Ectodermal cell (in vitro differentiated cells): Measurements from ENCODE around the gene PLCG2.
"Not testable (repeated sequence)": the region's sequence is repeated elsewhere in the genome, so short reads cannot be mapped to it uniquely, and the experiment has no call there.

Experiments used
- H3K27ac ChIP-seq: 2 replicates; pipeline ENCODE4 v1.7.0; 2013; ENCODE audit warnings: mild to moderate bottlenecking, low read depth, low read length; ENCODE audit not compliant: insufficient read depth, poor library complexity, severe bottlenecking
- H3K27me3 ChIP-seq: 2 replicates; pipeline ENCODE4 v1.7.0; 2013; ENCODE audit warnings: mild to moderate bottlenecking, low read length; ENCODE audit not compliant: insufficient read depth, control insufficient read depth, poor library complexity, severe bottlenecking
- H3K36me3 ChIP-seq: one replicate; pipeline ENCODE4 v1.7.0; 2013; ENCODE audit warnings: low read length; ENCODE audit not compliant: control insufficient read depth, insufficient read depth
- H3K4me1 ChIP-seq: one replicate; pipeline ENCODE4 v1.7.0; 2013; ENCODE audit warnings: low read length; ENCODE audit not compliant: control insufficient read depth, insufficient read depth
- H3K4me3 ChIP-seq: 2 replicates; pipeline ENCODE4 v1.7.0; 2013; ENCODE audit warnings: low read depth, low read length, control low read depth; ENCODE audit not compliant: insufficient read depth
- H3K9me3 ChIP-seq: 2 replicates; pipeline ENCODE4 v1.7.0; 2013; ENCODE audit warnings: mild to moderate bottlenecking, low read length, moderate library complexity; ENCODE audit not compliant: control insufficient read depth
- WGBS, 2 experiments: methylation state at CpG; one replicate each; pipeline ENCODE4 v1.1.7; 2013; ENCODE audit warnings: missing lambda C conversion rate in 2 of 2; 5-methylcytosine and 5-hydroxymethylcytosine counted together

The PLCG2 gene

DNA sequence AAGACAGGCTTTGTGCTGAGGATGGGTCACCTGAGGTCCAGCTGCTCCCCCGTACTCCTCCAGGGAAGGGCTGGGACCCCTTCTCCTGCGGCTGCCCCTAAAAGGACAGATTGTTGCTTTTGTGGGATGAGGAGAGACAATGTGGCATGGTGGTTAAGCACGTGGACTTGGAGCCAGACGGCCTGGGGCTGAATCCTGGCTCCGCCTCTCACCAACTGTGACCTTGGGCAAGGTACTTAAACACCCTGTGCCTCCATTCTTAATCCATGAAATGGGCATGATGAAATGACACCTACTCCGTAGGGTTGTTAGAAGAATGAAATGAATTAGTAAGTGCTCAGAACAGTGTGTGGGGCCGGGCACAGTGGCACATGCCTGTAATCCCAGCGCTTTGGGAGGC is 39.6 kb upstream of the PLCG2 start:
- Histone ChIP-seq H3K4me3 (no peak overlapping the region), H3K27ac (no peak overlapping the region), H3K4me1 (no peaks in the 10 kb centered on the region), H3K9me3 (no peaks in the 10 kb centered on the region), H3K36me3 (no peaks in the 10 kb centered on the region), H3K27me3 (peaks cover 4% of the 10 kb centered on the region)
- WGBS, 2 experiments = 92 to 93% methylated on average over 8 of the region's 8 CpGs

- Histone ChIP-seq H3K9me3 (no peaks in the 10 kb centered on the region), H3K4me3 (no peak overlapping the region), H3K4me1 (no peaks in the 10 kb centered on the region), H3K27me3 (peaks cover 4% of the 10 kb centered on the region), H3K27ac (no peak overlapping the region), H3K36me3 (no peaks in the 10 kb centered on the region)
- 77 to 85% methylated on average over 8 of the region's 8 CpGs for WGBS, 2 experiments
These were observed 38.9 kb upstream of the PLCG2 start for GRCh38 chr16:81740169-81740568.

GRCh38 chr16:81741430-81741770 is 37.7 kb upstream of the PLCG2 start:
- H3K4me3 ChIP-seq, H3K27me3 ChIP-seq, H3K36me3 ChIP-seq, H3K4me1 ChIP-seq, H3K27ac ChIP-seq, H3K9me3 ChIP-seq: not testable (repeated sequence)
- 85 to 92% methylated on average over 5 of the region's 6 CpGs for WGBS, 2 experiments

DNA sequence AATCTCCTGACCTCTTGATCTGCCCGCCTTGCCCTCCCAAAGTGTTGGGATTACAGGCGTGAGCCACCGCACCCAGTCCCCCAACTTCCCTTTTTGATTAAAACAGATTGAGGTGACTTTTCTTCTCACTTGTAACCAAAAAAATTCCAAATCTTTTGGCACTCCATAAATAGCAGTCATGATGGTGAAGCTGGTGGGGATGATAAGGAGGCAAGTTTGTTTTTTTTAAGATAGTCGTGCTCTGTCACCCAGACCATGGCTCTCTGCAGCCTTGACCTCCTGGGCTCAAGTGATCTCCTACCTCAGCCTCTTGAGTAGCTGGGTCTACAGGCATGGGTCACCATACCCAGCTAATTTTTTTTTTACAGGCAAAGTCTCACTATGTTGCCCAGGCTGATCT is 34.7 kb upstream of the PLCG2 start:
- Histone ChIP-seq H3K36me3 (no peaks in the 10 kb centered on the region), H3K4me1 (no peaks in the 10 kb centered on the region), H3K9me3 (no peaks in the 10 kb centered on the region), H3K27me3 (peaks cover 4% of the 10 kb centered on the region), H3K27ac (no peak overlapping the region), H3K4me3 (no peak overlapping the region)
- WGBS, 2 experiments = 84 to 89% methylated on average over 4 of the region's 4 CpGs

DNA sequence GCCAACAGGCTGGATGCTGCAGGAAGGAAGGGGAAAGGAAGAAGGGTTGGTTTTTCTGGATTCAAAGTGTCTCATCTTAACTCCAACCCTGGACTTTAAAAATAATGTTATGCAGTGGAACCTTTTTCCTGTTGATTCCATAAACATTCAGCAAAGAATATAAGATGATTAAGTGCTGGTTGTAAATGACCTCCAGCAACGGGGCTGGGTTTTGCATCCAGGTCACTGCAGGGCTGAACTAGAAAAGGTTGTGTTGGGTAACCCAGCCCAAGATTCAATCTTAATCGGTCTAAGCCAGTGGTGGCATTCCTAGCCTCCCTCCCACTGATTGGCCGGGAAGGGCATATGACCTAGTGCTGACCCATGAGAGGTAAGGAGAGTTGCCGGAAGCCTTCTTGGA is 34.2 kb upstream of the PLCG2 start:
- 87 to 90% methylated on average over 4 of the region's 4 CpGs for WGBS, 2 experiments
- no peaks in the 10 kb centered on the region for H3K36me3 ChIP-seq
- no peak overlapping the region for H3K4me3 ChIP-seq
- no peak overlapping the region for H3K27ac ChIP-seq
- no peaks in the 10 kb centered on the region for H3K4me1 ChIP-seq
- H3K27me3 ChIP-seq = peaks cover 4% of the 10 kb centered on the region
- H3K9me3 ChIP-seq = no peaks in the 10 kb centered on the region

DNA sequence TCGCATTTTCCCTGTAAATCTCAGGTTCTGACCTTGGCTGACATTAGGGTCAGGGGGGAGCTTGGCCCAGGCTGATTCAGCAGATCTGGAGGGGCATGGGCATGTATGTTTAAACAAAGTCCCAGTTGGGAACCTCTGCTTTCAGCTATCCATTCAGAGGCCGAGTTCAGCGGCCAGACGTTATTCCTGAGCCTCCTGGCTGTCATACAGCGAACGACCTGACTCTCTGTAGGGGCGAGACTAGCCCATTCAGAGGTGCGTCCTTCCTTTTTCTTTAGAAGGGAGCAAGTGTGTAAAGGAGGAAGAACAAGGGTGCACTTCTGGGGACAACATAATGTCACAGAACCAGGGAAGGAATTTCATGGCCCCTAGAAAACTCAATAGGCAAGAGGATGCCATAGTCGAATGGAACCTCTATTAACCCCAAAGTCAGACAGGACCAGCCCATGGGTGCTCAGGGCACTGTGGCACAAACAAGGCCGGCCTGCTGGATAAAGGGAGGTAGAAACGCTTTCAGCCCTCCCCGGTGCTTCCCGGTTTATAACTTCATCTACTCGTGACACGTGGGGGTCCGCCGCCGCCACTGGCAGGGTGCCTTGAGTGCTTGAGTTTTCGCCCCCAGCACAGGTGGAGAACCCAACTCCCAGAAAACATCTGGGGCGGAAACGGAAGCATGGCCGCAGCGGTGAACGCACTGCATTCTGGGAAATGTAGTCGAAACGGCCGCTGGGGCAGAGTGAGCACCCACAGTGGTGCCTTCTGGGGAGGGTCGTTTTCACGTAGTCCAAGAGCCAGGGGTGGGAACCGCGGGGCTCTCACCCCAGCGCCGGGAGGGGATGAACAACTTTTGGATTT is 33.2 kb upstream of the PLCG2 start:
- Histone ChIP-seq H3K4me3 (peak overlapping the region; percentile 9), H3K36me3 (no peaks in the 10 kb centered on the region)
- 46 to 51% methylated on average over 31 to 33 of the region's 33 CpGs for WGBS, 2 experiments

DNA sequence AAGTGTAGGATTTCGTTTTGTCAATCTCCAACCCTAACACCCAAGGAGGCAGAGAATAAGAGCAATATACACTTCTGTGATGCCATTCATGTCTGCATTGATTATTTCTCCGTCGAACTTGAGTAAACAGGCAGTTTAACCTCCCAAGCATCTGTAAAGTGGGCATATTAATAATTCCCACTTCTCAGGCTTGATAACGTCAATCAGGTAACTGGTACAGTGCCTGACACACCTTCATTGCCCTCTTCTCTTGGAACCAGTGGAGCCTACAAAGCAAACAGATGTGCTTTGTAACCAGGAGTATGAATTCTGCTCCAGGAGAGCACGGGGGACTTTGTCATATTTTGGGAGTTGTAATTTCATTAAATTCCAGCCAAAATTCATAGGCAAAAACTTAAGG is 32.5 kb upstream of the PLCG2 start:
- Histone ChIP-seq H3K4me1 (no peaks in the 10 kb centered on the region), H3K4me3 (no peak overlapping the region), H3K27ac (no peak overlapping the region), H3K9me3 (no peaks in the 10 kb centered on the region), H3K36me3 (no peaks in the 10 kb centered on the region), H3K27me3 (peaks cover 4% of the 10 kb centered on the region)
- WGBS, 2 experiments = 80 to 89% methylated on average over 4 to 5 of the region's 5 CpGs

More for the DNA sequence above, 33.2 kb upstream of the PLCG2 start:
- no peak overlapping the region for H3K27ac ChIP-seq
- H3K27me3 ChIP-seq = peaks cover 4% of the 10 kb centered on the region
- no peaks in the 10 kb centered on the region for H3K4me1 ChIP-seq
- H3K9me3 ChIP-seq = no peaks in the 10 kb centered on the region

DNA sequence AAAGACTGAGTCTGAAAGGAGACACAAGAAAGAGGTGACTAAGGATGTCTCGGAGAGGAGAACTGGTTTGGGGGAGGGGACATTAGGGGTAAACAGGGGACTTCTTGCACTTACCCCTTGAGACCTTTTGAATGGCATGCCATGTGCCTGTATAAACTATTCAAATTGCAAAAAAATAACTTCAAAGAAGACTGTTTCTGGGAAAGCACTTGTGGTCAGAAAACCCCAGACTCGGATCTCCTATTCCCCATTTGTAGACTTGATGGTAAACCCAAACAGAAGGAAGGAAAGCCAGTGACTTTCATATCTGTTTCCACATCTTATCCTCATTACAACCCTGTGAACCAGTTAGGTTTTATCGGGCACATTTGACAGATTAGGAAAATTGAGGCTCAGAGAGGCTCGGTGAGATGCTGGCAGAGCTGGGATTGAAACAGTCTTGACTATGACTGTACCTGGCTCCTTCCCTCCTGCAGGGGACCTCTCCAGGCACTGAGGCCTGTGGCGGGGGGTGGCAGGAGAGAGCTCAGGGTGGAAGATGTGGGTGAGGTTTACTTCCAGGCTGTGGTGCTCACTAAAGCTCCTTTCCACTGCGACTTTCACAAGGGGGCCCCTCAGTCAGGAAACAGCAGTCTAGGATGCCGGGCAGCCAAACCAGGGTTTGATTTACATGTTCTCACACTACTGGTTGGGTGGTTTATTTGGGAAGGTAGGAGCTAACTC is 30.5 kb upstream of the PLCG2 start:
- WGBS, 2 experiments = 72 to 73% methylated on average over 6 to 7 of the region's 7 CpGs
- no peak overlapping the region for H3K27ac ChIP-seq

DNA sequence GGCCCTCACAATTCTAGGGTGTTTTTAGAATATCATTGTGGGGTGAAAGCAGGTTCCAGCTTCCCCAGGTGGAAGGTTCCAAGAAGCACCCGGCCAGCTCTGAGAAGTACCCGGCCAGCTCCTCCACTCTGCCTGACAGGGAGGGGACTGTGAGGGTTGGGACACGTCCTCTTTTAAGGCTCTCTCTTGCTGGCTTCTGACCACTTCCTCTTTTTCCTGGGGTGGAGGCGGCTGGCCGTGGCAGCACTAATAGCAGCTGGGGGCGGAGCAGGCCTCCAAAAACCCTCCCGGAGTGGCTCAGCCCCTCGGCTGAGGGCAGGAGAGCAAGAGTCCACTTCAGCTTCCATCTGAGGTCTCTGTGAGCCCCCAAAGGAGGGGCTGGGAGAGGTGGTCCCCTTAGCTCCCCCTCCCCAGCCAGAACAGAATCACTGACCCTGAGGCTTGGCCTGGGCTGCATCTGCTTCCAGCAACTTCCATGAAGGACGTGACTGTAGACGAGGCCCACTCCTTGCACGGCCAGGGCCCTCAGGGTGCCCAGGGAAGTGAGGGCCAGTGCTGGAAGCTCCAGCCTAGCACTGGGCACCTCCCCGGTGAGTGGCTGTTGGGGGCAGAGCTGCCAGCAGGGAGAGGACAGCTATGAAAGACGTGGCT is 26.7 kb upstream of the PLCG2 start:
- H3K4me1 ChIP-seq = no peaks in the 10 kb centered on the region
- H3K4me3 ChIP-seq = no peak overlapping the region
- H3K27me3 ChIP-seq = no peaks in the 10 kb centered on the region
- H3K36me3 ChIP-seq = no peaks in the 10 kb centered on the region
- WGBS, 2 experiments = 73 to 75% methylated on average over 13 of the region's 13 CpGs
- H3K9me3 ChIP-seq = no peaks in the 10 kb centered on the region
- no peak overlapping the region for H3K27ac ChIP-seq

More for the DNA sequence above, 30.5 kb upstream of the PLCG2 start:
- Histone ChIP-seq H3K4me3 (no peak overlapping the region), H3K36me3 (no peaks in the 10 kb centered on the region), H3K9me3 (no peaks in the 10 kb centered on the region), H3K4me1 (no peaks in the 10 kb centered on the region), H3K27me3 (no peaks in the 10 kb centered on the region)

- WGBS, 2 experiments = 96% methylated on average over 7 of the region's 7 CpGs
- no peak overlapping the region for H3K27ac ChIP-seq
- H3K4me3 ChIP-seq = no peak overlapping the region
- H3K4me1 ChIP-seq = no peaks in the 10 kb centered on the region
- H3K9me3 ChIP-seq = no peaks in the 10 kb centered on the region
- no peaks in the 10 kb centered on the region for H3K36me3 ChIP-seq
- H3K27me3 ChIP-seq = no peaks in the 10 kb centered on the region
These were observed 26.2 kb upstream of the PLCG2 start for GRCh38 chr16:81752876-81753227.
